GM18505 (cell line): ENCODE results near the gene TGFB2.

Experiments
- ATAC-seq: cut with Tn5 transposase; IDR thresholded peaks from one replicate; pipeline ENCODE4 v1.9.1; 2021; ENCODE audit not compliant: unreplicated experiment
- POLR2A ChIP-seq: IDR thresholded peaks from 4 replicates; pipeline ENCODE4 v1.6.1; 2011; ENCODE audit warnings: borderline replicate concordance; ENCODE audit not compliant: insufficient read depth, insufficient read length; ENCODE audit errors: extremely low read depth

TGFB2 gene

DNA sequence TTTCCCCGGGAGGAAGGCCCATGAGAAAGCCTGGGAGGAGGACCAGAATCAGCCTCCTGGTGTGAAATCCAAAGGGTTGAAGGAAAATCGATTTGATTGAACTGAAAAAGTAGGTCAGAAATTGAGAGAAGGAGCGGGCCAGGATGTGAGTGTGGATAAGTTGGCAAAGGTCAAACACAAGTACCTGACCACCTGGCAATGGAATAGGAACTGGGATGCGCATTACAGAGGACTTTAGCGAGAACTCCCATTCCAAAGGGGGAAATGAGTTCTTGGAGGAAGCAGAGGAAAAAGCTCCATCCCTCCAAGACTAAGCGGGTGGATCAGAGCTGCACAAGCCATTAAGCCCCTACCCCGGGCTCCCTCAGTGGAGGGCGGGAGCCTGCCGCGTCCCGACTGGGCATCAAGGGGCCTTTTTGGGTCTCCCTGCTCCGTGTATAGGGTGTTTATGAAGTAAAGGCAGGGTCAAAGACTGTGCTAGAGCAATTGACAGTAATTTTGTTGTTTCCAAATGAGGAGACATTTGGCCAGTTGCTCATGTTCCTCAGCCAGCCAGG lies 56.4 kb downstream of the TGFB2 start:
- no peak for TF ChIP-seq POLR2A
- ATAC-seq: no peak

DNA sequence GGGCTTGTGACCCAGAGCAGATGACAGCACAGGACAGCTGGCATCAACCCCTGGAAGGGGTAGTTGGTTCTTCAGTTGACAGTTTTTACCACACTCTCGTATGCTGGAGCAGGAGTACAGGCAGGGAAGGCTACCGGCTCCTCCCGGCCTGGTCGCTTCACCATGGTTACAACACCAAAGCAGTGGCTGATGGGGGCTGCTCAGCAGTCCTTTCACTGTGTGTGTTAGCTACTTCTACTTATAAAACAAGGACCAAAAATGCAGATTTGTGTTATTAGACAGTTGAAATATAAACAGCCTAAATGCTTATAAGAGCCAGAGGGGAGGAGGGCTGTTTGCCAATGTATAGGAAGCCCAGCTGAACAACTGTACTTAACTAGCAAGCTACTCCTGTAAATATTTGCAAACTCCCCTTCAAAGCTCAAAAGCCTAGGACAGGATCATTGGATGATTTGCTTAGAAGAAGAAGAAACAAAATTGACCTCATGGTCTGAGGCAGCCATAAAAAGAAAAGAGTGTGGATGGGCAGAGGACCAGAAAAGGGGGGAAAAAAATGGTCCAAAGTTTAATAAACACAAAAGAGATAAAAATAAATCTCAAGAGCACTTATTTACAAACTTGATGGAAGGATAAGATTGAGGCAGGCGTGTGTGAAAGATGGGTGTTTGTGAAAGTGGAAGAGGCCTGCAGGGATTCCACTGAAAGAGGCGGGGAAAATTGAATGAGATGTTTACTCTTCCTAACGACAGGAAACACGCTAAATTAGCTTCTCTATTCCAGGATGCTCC lies 57.1 kb downstream of the TGFB2 start:
- TF ChIP-seq POLR2A: no peak
- no peak for ATAC-seq

DNA sequence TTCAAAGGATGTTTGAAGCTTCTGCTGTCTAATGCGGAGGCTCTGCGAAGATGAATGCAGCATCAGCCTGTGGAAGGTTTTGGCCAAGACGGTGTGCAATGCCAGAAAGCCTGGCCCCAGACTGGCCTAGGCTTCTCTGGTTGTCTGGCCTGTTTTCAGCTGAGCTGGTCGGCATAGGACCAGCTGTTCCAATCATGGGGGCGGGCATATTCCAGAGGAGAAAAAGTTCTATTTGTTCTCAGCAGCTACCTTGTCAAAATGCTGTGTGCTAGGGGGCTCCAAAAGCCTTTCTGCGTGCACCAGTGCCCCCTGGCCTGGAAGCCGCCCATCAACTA lies 57.6 kb downstream of the TGFB2 start:
- ATAC-seq: no peak
- no peak for TF ChIP-seq POLR2A

DNA sequence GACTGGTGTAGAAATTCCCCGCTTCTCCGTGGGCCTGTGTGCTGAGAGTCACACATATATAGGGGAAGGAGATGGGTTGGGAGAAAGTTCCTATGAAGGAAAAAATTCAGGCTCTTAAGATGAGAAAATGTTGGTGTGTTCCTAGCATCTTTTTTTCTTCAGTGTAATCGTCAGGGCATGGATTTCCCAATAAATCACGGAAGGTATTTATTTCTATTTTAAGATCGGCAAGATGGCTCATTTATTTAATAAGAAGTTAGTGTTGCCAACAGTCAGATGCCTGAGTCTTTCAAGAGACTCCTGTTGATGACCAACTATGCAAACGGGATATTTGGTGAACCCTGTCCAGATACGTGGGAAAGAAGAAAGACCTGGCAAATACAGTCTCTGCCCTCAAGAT lies 58.2 kb downstream of the TGFB2 start:
- ATAC-seq: no peak
- TF ChIP-seq POLR2A: no peak

DNA sequence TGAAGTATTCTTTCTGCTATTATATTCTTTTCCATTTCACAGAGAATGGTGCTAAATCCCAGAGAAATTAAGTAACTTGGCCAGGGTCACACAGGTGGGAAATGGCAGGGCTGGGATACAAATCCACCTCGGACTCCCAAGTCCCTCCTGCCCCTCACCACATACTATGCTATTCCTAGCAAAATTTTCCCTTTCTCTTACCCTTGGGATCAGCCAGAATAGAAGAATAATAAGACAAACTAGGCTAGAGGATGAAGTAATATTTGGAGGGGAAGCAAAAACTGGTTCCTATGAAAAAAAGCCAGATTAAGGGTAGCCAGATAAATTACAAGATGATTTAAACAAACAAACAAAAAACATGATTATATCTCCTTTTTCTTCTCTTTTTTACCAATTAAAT lies 62.5 kb downstream of the TGFB2 start:
- TF ChIP-seq POLR2A: no peak
- no peak for ATAC-seq

DNA sequence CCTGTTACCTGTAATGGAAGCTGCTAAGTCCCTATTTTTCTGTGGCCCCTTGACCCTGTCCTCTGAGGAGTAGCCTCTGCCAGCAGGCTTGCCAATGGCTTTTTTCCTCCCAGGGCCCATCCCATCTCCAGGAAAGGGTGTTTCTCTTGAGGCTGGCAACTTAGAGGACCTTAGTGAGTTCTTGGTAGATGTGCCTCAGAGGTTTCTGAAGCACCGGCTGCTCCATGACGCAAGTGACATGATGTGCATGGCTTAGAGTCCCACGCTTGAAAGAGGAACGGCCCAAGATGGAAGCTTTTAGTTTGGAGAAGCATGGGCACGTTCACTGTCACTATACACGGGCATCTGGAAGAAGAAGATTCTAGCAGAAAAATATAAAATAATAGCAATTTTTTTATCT lies 63.0 kb downstream of the TGFB2 start:
- ATAC-seq: no peak

DNA sequence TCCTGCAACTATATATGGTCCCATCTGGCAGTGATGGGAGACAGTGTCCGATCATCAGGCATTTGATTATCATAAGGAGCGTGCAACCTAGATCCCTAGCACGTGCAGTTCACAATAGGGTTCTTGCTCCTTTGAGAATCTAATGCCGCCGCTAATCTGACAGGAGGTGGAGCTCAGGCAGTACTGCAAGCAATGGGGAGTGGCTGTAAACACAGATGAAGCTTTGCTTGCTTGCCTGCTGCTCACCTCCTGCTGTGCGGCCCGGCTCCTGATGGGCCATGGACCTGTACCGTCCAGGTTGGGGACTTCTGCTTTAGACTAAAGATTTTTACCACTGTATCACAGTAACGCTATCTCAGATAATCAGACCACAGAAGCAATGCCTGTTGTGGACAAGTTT lies 63.8 kb downstream of the TGFB2 start:
- TF ChIP-seq POLR2A: no peak
- ATAC-seq: no peak

More for the DNA sequence above, 63.0 kb downstream of the TGFB2 start:
- TF ChIP-seq POLR2A: no peak

DNA sequence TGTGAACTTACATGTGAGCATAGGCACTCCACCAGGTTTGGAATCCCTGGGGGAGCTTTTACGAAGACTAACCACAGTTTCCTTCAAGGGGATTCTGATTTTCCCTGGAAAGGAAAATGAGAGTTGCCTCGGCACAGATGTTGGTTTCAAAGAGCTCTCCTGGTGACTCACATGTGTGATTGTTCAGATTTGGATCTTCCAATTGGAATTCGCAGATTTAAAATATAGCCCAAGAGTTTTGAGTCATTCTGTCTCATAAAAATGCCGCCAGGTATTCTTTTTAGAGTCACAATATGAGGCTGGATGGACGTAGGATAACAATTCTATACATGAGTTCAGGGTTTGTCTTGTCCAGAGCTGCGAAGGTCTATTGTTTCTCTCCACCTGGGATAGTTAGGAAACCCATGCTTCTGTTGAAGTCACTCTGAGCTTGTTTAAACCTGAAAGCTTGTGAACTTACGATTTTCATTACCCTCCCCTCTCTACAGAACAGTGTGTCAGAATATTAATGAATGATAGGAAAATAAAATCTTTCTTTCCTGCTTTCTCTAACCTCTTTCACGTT lies 64.9 kb downstream of the TGFB2 start:
- ATAC-seq: no peak
- TF ChIP-seq POLR2A: no peak

DNA sequence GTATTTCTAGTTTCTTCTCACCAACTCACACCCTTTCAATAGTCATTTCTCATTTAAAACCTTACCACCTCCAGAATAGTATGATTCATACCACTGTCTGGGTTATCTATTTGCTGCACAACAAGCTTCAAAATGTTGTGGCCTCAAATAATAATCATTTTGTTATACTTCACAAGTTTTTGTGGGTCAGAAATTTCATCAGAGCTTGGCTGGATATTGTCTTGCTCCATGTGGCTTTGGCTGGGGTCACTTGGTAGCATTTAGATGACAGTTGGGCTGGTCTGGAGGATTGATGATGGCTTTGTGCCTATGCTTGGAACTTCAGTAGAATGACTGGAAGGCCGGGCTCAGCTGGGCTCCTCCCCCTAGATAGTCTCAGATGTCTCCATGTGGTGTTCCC lies 66.0 kb downstream of the TGFB2 start:
- TF ChIP-seq POLR2A: no peak
- no peak for ATAC-seq

DNA sequence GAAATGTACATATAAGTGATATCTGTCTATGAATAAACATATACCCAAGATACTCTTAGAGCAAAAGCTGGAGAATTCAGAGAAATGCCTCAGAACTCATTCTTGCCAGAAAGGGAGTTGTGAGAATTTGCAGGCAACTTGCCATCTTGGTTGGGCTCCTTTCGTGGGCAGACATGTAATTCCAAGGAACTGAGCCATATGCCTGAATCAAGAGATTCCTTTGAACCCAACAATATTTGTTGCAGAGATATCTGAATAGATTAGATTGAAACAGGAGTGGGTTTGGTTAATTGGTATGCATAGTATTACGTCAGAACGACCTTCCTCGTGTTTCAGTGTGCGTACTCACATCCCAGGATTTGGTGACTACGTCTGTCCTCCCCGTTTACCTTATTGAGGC lies 67.0 kb downstream of the TGFB2 start:
- no peak for TF ChIP-seq POLR2A
- ATAC-seq: no peak

DNA sequence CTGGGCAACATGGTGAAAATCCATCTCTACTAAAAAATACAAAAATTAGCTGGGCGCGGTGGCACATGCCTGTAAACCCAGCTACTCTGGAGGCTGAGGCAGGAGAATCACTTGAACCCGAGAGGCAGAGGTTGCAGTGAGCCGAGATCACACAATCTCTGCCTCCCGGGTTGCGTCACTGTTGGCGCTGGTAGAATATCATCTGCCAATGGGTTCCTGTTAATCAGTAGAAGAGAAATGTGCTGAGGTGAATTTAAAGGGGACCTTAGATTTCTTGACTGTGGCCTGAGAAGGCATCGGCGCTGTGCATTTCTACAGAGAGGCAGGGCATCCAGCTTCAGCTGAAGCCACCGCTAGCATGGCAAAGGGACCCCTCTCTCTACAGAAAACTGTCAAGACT lies 68.0 kb downstream of the TGFB2 start:
- no peak for TF ChIP-seq POLR2A
- no peak for ATAC-seq

DNA sequence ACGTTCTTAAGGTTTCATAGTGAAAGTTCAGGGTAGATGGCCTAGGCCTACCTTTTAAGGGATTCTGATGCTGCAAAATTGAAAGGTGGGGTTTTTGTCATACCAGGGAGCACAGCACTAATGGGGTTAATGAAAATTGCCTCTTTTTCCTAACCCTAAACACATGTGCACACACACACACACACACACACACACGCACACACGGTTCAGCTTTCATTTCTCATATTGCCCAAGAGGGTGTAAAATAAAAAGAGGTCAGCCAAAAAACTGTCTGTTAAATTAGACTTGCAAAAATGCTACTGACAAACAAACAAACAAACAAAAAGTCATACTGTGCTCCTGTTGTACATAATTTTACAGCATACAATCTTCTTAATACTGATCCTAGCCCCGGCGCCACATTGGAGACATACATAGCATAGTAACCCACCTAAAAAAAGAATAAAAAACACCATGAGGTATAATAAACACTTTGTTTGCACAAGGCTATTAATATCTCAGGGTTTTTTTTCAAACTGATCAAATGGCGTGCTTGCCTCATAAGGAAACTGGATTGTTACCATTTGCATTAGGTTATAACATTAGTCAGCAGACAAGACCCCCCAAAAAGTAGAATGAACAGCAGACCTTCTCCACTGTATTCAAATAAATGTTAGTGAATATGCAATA lies 69.1 kb downstream of the TGFB2 start:
- no peak for TF ChIP-seq POLR2A
- no peak for ATAC-seq

DNA sequence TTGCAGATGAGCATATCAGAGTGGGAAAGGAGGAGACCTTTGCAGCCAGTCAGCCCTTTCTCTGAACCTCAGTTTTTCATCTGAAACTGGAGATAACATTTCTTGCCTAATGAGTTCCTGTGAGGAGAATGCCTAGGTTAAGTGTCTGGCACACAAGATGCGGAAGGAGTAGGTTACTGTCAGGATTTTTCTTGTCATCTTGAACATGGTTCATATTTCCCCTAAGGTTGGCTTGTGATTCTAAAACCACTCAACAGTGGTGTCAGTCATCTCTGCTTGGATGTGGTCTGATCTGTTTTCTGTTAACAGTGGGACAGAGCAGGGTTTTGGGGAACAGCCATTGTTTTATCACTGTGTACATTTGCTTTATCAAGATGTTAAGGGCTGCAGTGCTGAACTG lies 70.6 kb downstream of the TGFB2 start:
- no peak for TF ChIP-seq POLR2A
- ATAC-seq: no peak

DNA sequence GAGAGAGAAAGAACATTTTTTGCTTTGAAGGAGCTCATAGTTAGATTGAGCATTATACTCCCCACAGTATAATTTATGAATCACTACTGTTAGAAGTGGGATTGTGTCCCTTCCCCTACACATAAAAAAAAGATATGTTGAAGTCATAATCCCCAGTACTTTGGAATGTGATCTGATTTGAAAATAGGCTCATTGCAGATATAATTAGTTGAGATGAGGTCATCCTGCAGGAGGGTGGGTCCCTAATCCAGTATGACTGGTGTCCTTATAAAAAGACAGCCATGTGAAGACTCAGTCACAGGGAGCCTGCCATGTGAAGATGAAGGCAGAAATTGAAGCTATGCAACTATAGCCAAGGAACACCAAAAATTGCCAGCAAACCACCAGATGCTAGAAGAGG lies 76.4 kb downstream of the TGFB2 start:
- ATAC-seq: no peak
- no peak for TF ChIP-seq POLR2A
